Gastrocnemius medialis (tissue), 4 donors: ENCODE data around the gene PLEKHA1.

Source experiments
- POLR2A ChIP-seq, 2 donors: fragments of 450-650 bp; IDR thresholded peaks; one replicate each; pipeline ENCODE4 v1.6.1; 2017; ENCODE audit warnings: antibody characterized with exemption in 2 of 2, mild to moderate bottlenecking in 2 of 2, moderate library complexity in 2 of 2
- TF ChIP-seq, protein P1 (sequence below), 5 experiments: fragments of 450-650 bp in 3 of 5; fragments of 200-600 bp in 2 of 5; sonication (generic) in 2 of 5; IDR thresholded peaks in 4 of 5; conservative IDR thresholded peaks in 1 of 5; 1 replicate in 4 of 5; 2 replicates in 1 of 5; pipeline ENCODE4 v1.5.1; 2016 to 2019; ENCODE audit warnings: antibody characterized with exemption in 5 of 5, mild to moderate bottlenecking in 3 of 5, moderate library complexity in 3 of 5

GRCh38 chr10:122407375-122408125 lies 33.0 kb downstream of the PLEKHA1 start:
- TF ChIP-seq, protein P1, sequence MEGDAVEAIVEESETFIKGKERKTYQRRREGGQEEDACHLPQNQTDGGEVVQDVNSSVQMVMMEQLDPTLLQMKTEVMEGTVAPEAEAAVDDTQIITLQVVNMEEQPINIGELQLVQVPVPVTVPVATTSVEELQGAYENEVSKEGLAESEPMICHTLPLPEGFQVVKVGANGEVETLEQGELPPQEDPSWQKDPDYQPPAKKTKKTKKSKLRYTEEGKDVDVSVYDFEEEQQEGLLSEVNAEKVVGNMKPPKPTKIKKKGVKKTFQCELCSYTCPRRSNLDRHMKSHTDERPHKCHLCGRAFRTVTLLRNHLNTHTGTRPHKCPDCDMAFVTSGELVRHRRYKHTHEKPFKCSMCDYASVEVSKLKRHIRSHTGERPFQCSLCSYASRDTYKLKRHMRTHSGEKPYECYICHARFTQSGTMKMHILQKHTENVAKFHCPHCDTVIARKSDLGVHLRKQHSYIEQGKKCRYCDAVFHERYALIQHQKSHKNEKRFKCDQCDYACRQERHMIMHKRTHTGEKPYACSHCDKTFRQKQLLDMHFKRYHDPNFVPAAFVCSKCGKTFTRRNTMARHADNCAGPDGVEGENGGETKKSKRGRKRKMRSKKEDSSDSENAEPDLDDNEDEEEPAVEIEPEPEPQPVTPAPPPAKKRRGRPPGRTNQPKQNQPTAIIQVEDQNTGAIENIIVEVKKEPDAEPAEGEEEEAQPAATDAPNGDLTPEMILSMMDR (IDR thresholded peaks at IDR 0.05 in 4 of 5, conservative IDR thresholded peaks at IDR 0.05 in 1 of 5) = no peak
- no peak for TF ChIP-seq POLR2A (IDR thresholded peaks at IDR 0.05)
